GM18870 (cell line): ENCODE data around the gene SF3B3.
A peak's percentile ranks its signal among the peaks of the same experiment; 100 is the strongest.

ENCODE experiments used
- ATAC-seq: cut with Tn5 transposase; IDR thresholded peaks from one replicate; pipeline ENCODE4 v1.9.1; 2021; ENCODE audit warnings: moderate library complexity; ENCODE audit not compliant: unreplicated experiment

The SF3B3 gene

DNA sequence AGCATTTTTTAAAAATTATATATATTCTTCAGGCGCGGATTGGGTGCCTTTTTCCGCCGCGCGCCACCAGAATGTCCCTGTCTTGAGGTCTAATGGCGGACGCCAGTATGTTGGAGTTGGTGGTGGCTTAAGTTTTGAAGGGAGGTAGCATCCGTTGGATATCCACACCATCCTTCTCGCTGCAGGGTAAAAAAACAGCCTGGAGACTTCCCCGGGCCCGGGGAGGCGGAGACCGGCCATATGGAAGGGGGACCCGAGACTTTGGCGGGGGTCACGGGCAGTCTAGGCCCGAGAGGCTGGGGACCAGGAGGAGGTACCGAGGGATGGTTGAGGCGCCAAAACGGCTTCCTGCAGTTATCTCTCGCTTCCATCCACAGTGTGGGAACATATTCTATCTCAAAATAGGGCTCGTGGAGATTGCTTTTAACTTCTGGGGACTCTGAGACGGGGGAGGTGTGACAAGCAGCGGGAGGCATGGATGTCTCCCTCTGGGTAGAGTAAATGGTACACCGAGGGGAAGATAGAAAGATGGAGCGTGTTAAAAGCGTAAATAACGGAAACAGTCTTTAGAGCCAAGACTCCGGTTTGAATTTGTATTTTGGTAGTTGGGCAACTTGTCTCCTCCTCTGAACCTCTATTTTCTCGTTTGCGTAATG is at the start of gene SF3B3:
Gene SF3B3, plus strand, starts transcription at position 74 of the 656 bp plus-strand sequence. CDS start 2,841 bp downstream, outside the sequence.
- ATAC-seq, result peak; percentile 50

DNA sequence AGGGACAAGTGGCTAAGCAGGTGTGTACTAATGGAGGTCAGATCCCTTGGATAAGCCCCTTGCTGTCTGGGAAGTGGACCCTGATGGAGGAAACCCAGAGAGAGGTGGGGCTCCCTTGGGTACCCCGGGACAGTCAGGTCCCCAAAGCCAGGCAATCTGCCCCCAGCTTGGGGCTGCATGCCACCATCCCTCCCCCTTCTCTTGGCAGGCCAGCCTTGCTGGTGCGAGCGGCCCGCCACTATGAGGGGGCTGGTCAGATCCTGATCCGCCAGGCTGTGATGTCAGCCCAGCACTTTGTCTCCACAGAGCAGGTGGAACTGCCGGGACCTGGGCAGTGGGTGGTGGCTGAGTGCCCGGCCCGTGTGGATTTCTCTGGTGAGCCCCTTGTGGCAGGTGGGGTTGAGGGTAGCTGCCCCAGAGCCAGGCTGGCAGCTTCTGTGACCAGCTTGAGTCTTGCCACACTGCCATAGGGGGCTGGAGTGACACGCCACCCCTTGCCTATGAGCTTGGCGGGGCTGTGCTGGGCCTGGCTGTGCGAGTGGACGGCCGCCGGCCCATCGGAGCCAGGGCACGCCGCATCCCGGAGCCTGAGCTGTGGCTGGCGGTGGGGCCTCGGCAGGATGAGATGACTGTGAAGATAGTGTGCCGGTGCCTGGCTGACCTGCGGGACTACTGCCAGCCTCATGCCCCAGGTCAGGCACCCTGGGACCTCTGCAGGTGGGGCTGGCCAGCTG is 49.1 kb upstream of the SF3B3 start:
- no peak for ATAC-seq

DNA sequence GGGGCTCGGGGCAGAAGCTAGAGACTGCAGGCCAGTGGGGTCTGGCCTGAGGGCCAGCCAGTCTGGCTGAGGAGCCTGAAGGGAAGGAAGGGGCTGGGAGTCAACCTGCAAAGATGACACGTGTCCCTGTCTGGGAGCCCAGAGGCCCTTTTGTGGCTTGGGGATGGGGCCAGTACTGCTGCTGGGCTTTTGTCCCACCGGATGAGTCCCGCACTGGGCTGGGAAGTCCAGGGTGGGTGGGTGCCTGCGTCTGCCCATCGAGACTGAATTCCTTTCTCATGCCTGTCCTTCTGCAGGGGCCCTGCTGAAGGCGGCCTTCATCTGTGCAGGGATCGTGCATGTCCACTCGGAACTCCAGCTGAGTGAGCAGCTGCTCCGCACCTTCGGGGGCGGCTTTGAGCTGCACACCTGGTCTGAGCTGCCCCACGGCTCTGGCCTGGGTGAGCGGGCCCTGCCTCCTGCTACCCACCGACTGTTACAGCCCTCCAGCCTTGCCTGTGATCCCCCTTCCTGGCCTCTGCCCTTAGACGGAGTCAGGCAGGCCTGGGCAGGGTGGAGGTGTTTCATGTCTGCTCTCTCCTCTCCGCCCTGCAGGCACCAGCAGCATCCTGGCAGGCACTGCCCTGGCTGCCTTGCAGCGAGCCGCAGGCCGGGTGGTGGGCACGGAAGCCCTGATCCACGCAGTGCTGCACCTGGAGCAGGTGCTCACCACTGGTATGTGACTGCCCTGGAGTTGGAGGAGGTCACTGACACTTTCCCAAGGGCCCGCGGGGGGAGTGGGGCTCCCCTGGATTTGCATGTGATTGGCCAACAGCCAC is 48.4 kb upstream of the SF3B3 start:
- no peak for ATAC-seq

DNA sequence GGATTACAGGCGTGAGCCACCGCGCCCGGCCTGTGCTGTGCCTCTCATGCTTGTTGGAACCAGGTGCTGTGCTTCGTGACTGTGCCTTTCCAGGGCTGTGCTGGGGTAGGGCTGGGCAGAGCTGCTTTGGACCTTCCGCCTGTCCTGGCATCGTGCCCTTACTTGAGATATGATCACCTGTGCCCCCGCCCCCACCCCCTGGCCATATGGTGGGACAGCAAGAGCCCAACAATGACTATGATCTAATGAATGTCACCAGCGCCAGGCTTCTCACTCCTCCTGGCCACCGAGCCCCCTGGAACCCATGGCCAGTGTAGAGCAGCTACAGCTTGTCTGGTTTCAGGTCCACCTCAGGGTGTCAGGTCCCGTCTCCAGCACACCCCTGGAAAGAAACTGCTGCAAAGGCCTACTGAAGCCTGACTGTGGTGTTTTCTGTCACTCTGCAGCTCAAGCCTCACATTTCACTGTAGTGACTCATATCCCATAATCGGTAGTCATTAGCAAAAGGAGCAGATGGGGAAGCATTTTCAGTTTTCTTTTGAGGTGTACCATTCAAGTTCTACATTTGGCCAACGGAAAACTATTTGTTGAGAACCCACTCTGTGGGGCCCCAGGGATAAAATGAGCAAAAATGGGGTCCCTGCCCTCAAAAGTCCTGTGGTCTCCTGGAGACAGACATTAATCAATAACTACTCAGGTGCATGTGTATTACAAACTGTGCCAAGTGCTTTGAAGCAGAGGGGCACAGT is 47.2 kb upstream of the SF3B3 start:
- ATAC-seq, result peak; percentile 83

DNA sequence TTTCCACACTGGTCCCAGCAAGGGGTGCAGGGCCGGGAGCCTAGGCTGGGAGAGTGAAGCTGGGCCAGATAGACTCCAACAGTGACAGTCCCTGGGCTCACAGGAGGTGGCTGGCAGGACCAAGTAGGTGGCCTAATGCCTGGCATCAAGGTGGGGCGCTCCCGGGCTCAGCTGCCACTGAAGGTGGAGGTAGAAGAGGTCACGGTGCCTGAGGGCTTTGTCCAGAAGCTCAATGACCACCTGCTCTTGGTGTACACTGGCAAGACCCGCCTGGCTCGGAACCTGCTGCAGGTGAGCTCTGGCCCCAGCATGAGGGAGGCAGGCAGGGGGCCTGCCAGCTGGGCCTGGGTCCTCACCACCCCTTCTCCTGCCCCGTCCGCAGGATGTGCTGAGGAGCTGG is 45.4 kb upstream of the SF3B3 start:
- no peak for ATAC-seq

DNA sequence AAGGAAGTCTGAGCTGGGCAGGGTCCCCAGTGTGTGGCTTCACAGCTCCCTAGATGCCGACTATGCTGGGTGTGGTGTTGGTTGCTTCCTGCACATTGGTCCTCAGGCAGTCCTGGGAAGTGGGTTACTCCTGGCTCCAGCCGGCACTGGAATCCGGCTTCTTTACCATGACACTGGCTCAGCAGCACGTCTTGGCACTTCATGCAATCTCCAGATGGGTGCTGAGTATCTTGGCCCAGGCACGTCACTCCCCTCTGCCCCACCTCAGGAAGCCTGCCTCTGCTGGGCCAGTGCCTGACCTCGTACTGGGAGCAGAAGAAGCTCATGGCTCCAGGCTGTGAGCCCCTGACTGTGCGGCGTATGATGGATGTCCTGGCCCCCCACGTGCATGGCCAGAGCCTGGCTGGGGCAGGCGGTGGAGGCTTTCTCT is 44.7 kb upstream of the SF3B3 start:
- ATAC-seq, result no peak

DNA sequence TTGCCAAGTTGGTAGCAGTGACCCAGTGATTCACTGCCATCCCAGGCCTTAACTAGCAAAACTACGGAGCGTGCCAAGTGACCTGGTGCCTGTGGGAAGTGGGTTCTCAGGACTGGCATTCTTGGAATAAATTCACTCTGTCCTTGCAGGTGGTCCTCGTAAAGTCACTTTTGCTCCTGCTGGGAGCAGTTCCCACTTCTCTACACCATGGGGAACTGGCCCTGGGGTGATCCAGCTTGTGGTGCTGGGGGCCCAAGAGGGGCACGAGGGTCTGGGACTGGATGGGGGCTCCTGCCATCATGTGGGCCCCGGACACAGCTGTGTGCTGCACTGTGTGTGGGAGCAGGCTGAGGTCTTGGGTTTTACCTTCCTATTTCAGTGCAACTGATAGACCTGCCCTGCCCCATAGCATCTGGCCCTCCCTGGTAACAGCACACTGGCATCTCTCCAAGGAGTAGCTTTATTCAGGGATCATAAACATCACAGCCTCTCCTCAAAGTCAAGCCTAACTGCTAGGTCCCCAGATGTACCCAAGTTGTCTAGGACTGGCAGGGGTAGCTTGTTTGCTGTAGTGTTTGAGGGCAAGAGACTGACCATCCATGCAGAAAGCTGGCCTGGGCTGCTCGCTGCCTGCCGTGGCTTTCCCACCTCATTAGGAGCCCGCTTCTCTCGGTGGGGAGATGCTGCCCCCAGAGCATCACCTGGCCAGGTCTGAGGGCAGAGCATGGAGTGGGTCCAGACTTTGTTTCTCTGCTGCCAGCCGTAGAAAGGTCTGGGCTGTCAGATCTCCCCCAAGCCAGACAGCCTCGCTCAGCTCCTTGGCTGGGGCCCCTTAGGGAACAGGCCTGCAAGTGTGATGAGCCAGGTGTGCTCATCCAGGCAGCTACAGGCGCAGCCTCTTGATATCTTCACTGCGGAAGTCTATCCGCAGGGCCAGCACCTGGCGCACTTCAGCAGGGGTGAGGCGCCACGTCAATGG is 43.2 kb upstream of the SF3B3 start:
- ATAC-seq, result no peak

DNA sequence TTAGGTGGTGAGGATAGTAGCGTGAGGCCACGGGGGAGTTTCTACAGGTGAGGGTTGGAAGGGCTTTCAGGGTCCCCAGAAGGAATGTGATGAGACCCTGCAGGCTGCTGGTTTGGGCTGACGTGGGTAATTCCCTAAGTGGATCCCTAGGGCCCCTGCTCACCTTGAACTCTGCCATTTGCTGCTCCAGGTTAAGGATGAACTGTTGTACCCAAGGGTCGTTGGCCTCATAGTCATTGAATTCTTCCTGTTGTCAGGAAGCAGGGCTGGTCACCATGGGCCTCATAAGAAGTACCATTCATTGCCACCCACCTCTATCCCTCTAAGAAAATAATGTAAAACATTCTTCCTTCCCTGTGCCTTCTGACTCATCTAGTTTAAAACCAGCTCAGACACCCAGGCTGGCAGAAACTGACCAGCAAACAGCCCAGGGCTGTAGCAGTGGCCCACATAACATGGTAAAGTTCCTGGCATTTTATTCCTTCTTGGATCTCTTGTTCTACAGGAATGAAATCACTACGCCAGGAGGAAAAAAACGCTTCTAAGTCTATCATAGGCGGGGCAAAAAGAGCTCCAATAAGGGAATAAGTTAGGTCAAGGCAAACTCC is 41.6 kb upstream of the SF3B3 start:
- ATAC-seq, result no peak

DNA sequence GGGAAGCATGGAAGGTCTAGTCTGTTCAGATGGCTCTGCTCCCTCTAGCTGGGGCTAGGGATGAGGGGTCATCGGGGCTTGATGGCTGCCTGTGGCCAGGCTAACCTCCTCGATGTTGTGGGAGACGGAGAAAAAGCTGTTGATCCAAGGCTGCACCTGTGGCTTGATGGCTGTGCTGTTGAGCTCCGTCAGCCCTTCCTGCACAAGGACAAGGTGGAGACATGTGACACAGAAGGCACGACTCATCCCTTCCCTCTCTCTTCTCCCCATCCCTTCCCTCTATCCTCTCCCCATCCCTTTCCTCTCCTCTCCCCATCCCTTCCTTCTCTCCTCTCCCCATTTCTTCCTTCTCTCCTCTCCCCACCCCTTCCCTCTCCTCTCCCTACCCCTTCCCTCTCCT is 41.0 kb upstream of the SF3B3 start:
- no peak for ATAC-seq

DNA sequence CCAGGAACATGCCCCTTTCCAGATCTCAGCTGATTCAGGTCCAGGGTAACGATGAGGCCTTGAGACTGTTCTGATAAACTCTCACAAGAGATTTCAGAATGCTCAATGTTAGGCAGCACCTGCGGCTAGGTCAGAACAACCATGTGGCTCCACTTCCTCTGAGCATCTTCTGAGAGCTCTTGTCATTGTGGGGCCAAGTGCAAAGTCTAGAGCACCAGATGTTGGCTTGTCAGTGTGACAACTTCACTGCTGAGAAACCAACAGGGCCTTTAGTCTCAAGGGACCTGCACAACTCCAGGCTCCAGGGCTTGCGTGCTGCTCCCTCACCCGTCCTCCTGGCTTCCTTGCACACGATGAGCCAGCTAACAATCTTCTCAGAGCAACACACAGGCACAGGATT is 40.2 kb upstream of the SF3B3 start:
- ATAC-seq, result no peak

DNA sequence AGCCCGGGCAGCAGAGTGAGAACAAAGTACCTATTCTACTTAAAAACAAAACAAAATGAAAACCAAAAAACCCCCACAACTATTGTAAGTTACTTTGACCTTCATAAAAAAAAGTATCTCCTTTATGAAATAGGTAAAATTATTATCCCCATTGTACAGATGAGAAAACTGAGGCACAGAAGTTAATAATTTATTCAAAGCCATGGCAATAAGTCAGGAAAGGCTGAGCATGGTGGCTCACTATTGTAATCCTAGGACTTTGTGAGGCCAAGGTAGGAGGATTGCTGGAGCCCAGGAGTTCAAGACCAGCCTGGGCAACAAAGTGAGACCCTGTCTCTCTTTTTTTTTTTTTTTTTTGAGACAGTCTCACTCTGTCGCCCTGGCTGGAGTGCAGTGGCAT is 38.7 kb upstream of the SF3B3 start:
- ATAC-seq, result no peak

DNA sequence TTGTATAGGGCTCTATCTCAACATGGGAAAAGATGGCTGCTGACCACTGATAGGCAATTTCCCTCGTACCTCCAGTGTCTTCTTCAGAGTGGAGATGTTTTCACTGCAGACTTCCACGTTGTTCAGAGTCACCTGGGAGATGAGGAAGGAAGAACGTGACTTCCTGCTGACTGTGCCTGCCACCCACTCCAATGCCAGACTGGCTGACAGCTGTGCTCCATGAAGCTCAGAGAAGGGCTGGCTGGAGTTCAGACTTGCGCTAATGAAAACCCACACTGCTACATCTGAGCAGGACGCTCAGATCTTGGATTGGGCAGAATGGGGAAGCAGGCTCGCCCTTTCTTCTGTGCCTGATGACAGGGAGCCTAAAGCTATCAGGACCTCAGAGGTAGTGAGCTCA is 33.4 kb upstream of the SF3B3 start:
- ATAC-seq, result no peak

DNA sequence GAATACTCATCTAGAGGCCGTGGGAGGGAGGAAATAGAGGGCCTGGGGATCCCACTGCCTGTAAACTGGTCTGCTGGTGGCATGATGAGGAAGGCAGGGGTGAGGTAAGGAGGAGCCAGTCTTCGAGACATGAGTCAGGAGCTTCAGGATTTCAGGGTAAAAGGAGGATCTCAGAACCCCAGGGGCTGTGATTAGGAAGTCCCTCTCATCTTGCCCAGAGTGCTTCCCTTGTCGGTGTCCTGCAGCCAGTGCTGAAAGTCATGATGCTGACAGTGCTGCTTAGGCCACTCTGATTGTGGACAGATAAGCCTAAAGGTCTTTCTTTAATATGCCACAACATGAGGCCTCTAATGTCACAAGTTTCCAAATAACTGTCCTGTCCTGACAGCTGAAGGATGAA is 29.8 kb upstream of the SF3B3 start:
- ATAC-seq, result no peak

DNA sequence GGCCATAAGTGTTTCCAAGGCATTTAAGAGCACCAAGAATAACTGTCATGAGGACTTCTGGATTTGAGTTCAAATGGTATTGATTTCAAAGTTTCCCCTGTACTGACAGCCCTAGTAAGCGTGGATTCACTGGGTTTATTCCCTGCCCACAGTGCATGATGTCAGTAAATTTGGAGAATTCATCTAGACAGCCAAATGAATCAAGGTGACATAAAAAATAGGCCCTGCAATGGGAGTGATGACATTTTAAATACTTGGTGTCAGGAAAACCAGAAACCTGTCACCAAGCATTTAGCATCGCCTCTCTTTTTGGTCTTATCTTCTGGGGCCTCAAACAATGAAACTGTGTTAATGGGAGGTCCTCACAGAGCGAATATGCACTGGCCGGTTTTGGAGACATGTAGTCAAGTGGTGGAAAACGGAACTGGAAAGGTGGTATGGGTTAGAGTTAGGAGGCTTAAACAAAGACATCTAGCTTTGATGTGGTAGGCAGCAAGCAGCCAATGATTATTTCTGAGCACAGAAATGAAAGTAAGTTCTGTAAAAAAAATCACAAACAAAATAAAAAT is 29.3 kb upstream of the SF3B3 start:
- no peak for ATAC-seq

DNA sequence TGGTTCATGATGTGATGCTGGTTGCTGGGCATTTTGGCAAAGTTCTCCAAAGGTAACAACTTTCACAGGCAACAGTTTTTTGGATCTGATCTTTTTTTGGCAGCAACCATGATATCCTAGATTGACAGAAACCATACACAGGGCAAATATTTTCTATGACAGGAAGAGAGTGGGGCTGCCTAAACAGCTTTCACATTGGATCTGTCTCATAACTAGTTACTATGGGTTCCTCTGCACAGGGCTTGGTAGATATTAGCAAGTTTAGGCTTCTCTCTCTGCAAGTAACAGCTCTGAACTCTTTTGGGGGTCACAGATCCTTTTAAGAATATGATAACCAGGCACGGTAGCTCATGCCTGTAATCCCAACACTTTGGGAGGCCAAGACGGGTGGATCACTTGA is 28.8 kb upstream of the SF3B3 start:
- ATAC-seq, result no peak

DNA sequence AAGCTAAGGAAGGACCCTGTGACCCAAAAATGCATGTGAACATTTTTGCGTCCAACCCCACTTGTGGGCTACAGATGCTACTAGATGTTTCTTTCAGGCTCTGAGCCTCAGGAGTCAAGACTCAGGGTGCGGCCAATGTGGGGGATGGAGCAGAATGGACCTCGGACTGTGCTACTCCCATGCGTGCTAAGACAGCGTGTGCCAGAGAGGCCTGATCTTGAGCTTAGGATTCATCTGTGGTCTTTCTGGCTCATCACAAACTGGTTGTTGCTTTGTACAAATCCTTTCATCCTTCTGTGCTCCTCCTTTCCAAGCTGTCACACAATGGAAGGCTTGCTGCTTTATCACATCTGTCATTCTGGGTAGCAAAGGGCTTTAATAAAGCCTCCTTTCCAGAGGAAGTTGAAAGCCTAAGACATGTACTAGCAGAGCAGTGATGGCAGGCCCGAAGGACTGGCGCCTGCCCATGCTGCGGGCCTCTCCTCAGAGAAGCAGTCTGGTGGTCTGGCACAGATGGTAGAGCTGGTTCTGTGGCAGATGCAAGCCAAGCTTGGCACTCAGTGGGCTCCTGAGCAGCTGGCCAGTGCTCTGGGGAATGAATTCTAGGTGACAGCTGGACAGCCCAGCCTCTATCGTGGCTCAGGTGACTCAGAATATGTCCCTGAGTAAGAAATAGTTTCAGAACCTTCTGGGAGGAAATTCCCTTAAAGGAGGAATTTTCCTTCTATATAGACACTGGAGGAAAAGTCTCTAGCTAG is 28.0 kb upstream of the SF3B3 start:
- no peak for ATAC-seq

DNA sequence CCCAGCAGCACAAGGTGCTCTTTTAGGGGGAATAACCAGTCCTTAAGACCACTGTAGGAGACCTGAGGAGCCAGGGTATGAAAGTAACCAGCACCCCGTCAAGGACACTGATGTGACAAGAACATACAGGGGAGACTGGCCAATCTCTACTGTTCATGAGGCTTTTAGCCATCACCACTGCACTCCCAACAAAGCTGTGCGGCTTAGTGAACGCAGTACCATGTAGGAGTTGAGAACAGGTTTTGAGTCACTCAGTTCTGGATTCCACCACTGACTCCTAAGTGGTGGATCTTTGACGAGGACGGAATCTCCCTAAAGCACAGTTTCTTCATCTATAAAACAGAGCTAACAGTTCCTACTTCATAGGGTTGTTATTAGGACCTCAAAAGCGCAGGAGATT is 27.1 kb upstream of the SF3B3 start:
- ATAC-seq, result no peak

DNA sequence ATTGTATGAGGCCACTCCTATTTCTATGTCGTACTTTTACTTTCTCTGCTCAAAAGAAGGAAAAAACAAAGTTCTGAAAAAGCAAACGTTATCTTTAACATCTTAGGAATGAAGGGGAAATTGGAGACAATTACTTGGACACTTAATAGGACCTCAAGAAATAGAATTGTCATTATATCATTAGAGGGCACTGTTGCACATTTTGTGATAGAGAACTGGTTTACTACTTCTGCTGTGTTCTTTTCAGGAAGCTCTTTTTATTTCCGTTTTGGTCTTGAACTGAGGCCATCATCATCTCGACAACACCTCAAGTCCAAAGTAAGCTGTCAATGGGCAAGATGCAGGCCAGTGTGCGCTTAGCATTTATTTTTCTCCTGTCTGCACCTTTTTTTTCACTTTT is 14.9 kb upstream of the SF3B3 start:
- ATAC-seq, result no peak

DNA sequence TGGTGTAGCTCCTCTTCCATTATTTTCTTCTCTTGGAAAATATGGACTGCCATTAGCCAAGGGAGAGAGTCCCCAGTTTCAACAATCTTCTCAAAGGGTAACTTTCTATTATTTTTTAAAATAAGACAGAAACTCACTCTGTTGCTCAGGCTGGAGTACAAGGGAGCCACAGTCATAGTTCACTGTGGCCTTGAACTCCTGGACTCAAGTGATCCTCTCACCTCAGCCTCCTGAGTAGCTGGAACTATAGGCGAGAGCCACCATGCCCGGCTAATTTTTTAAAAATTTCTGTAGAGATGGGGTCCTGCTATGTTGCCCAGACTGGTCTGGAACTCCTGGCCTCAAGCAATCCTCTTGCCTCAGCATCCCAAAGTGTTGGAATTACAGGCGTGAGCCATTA is 13.4 kb upstream of the SF3B3 start:
- no peak for ATAC-seq
